GM18505 (cell line): ENCODE data around the gene LHX5.

ENCODE experiments used
- ATAC-seq: cut with Tn5 transposase; IDR thresholded peaks from one replicate; pipeline ENCODE4 v1.9.1; 2021; ENCODE audit not compliant: unreplicated experiment
- POLR2A ChIP-seq: IDR thresholded peaks from 4 replicates; pipeline ENCODE4 v1.6.1; 2011; ENCODE audit warnings: borderline replicate concordance; ENCODE audit not compliant: insufficient read depth, insufficient read length; ENCODE audit errors: extremely low read depth

The LHX5 gene

DNA sequence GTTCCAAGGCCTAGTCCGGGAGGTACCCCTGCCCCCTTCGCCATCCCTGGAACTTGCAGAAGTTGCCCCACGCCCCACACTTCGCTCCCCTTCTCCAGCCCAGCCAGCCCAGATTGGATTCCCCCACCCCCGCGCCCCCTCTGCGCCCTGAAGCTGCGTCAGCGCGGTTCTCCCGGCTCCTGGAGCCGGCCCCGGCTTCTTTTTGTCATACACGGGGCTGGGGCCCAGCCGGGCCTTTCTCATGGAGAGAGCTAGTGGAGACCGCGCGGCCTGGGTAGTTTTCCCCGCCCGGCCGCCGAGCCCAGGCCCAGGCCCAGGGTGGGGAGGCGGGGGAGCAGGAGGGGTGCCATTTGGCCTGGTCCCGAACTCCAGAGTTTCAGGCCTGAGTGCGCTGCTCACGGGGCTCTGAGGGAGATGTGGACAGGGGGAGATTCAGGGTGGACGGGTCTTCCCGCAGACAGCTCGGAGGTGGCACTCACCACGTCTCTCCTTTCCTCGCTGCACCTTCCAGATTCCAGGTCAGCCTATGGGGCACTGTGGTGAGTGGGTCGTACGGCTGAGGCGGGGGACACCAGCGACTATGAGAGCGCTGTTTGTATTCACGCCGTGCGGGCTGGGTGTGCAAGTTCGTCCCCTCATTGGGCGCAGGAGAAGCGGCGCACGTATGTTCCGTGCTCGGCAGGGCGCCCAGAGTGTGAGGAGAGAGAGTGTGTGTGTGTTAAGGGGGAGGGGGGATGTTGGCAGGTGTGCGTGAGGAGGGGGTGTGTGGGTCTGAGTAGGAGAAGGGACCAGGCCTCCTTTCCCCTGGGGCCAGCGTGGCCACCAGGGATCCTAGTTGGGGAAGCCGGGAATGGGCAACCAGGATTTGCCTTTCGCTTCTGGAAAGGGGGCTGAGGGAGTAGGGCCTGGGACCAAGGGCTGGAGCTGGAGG lies 785 bp upstream of the LHX5 start:
- no peak for TF ChIP-seq POLR2A
- ATAC-seq: no peak

- no peak for TF ChIP-seq POLR2A
- ATAC-seq: no peak
These were observed 626 bp downstream of the LHX5 start for GRCh38 chr12:113470871-113471618.

- no peak for TF ChIP-seq POLR2A
- ATAC-seq: no peak
These were observed 1.5 kb downstream of the LHX5 start for GRCh38 chr12:113469949-113470743.

DNA sequence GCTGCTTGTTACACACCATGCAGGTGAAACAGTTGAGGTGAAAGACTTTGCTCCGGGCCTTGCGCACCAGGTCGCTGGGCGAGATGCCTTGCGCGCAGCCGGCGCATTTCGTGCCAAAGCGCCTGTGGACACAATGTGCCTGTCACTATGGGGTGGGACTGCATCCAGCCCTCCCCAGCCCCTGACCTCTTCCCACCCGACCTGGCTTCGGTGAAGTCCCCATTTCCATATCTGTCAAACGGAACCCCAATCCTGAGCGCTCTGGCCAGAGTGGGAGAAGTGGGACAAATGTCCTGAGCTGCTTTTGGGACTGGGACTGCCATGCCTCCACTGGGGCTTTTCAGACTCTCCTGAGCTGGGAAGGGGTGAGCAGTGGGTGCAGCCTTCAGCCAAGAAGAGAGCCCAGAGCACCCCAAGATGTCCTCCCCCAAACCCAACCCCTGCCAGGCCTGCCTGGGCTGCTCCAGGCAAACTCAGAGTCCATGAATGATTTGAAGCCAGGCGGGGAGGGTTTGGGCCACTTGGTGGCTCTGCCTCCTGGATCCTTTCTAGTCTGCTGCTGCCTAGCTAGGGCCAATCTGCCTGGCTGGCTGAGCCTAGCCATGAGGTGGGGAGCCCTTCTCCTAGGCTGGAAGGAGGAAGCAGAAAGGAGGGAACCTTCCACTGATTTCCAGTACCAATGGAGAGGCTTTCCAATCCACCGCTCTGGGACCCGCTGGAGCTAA lies 2.3 kb downstream of the LHX5 start:
- no peak for ATAC-seq

DNA sequence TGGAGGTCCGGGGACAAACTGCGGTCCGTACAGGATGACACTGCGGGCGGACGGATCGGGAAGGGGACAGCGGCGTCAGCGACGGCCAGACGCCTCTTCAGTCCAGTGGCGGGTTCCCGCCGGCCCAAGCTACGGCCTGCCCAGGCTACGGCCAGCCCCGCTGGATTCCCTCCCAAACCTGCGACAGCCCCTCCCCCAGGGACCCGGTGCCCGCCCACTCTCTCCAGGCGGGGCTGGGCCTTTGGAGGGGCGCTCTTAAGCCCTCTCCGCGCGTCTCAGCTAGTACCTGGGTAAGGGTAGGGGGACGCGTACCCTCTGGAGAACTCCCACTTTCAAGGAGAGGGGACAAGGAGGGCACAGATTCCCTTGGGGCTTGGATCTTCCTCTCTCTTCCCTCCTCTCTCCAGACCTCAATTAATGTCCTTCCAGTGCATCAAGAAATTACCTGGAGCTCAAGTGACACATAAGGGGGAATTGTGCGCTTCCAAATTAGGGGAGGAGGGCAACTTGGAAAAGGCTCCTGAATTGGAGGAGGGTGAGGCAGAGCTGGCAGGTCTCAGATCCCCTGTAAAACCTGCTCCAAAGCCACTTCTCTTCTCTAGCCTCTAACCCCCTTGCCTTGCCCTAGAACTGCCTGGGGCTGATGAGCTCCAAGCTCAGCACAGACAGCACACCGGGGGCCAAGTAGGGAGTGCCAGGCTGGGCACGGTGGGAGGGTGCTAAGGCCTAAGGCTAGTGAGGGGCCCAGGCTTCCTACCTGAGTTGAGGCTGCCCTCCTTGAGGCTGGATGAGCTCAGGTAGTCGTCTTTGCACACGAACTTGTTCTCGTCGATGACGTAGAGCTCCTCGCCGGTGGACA lies 3.1 kb downstream of the LHX5 start:
- TF ChIP-seq POLR2A: no peak
- ATAC-seq: no peak

More for the DNA sequence above, 2.3 kb downstream of the LHX5 start:
- no peak for TF ChIP-seq POLR2A

GRCh38 chr12:113467502-113468364 lies 3.9 kb downstream of the LHX5 start:
- no peak for TF ChIP-seq POLR2A
- no peak for ATAC-seq

DNA sequence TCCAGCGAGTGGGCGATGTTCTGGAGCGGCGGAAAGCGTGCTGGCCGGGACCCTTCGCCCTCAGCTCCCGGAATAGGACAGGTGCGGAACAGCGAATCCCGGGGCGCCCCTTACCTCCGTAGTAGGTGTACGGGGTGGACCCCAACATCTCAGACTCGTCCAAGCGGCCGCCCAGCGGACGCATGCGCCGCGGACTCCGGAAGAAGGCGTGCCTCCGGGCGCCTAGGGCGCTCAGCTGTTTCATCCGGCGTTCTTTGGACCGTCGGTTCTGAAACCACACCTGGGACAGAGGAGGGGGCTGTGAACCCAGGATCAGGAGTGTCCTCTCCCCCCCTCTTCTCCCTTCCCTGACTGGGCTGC lies 4.5 kb downstream of the LHX5 start:
- TF ChIP-seq POLR2A: no peak
- no peak for ATAC-seq

- no peak for TF ChIP-seq POLR2A
- ATAC-seq: no peak
These were observed 5.1 kb downstream of the LHX5 start for GRCh38 chr12:113466454-113467141.

GRCh38 chr12:113465808-113466453 lies 5.7 kb downstream of the LHX5 start:
- TF ChIP-seq POLR2A: no peak
- no peak for ATAC-seq

DNA sequence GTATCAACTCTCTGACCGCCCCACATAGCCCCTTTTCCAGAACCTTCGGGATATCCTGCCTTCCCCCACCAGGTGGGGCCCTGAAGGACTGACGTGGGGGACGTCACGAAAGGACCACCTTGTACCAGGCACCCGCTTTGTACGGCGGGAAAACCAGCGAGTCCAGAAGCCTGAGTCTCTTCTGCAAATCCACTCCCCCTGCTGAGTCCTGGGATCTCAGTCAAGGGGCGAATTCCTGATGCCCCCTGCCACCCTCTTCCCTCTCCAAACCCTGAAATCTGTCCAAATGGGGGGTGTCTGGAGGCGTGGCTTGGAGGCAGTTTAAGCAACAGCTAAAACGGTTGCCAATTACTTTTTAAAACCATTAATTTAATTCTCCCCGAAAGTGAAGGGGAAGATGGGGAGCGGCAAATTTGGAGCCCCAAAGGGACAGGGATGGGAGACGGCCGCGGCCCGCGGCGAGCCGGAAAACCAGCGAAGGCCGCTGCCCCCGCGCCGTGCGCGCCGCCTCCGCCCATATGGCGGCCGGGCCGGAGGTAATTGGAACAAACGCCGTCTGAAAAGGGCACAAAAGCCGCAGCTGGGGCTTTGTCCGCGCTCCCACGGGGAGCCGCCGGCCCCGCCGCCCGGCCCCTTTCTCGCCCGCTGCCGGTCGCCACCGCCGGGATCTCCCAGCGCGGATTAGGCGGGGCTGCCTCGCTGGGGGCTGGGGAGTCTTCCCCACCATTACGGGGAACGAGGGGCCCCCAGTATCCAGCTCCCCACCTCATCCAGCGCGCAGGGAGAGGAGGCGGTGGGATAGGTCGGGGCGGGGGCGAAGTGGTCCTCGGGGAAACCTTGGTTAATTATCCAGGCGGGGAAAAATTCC lies 6.6 kb downstream of the LHX5 start:
- TF ChIP-seq POLR2A: no peak
- ATAC-seq: no peak

DNA sequence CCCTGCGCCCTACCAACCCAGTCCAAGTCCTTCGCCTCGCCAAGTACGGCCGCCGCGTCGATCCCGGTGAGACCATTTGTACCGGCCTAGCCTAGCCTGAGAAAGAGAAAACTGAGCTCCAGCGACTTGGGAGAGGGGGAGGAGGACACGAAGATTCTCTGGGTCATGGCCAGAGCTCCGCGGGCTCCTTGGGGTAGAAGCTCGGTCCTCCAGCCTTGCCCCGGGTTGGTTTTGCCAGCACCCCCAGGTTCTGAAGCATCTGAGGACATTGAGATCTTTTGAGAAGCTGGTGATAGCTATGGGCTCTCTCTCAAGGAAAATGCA lies 7.3 kb downstream of the LHX5 start:
- ATAC-seq: no peak
- TF ChIP-seq POLR2A: no peak
